ENCODE measurements around the gene USB1.

DNA sequence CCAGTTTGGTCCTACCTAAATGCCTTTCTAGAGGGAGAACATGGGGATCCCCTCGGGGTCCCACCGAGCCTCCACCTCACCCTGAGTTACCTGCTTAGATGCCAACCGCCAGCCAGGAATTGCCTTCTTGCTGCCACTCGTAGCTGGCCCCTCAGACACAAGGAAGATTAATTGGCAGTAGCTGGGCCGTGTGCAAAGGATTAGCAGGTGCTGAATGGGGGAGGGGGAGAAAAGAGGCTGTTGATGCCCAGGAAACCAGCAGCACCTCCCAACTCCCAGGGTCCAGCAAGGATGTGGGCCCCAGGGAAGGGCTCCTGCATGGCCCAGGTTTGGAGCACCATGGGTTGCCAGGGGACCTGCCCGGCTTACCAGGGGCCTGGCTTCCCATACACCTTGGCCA lies 30.2 kb upstream of the USB1 start, which contains the start of gene CNGB1:
- TF ChIP-seq, protein P1, sequence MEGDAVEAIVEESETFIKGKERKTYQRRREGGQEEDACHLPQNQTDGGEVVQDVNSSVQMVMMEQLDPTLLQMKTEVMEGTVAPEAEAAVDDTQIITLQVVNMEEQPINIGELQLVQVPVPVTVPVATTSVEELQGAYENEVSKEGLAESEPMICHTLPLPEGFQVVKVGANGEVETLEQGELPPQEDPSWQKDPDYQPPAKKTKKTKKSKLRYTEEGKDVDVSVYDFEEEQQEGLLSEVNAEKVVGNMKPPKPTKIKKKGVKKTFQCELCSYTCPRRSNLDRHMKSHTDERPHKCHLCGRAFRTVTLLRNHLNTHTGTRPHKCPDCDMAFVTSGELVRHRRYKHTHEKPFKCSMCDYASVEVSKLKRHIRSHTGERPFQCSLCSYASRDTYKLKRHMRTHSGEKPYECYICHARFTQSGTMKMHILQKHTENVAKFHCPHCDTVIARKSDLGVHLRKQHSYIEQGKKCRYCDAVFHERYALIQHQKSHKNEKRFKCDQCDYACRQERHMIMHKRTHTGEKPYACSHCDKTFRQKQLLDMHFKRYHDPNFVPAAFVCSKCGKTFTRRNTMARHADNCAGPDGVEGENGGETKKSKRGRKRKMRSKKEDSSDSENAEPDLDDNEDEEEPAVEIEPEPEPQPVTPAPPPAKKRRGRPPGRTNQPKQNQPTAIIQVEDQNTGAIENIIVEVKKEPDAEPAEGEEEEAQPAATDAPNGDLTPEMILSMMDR (conservative IDR thresholded peaks at IDR 0.05 in 1 of 2, IDR thresholded peaks at IDR 0.05 in 1 of 2; ENCODE audit: low read depth in 1 of 2, low read length in 2 of 2): no peak
- no peak for TF ChIP-seq EZH2 (IDR thresholded peaks at IDR 0.05; ENCODE audit: low read length, missing control alignments)
